Spleen (tissue), 7 donors: ENCODE results near the gene VAV2.

Source experiments
- CTCF ChIP-seq, 11 experiments: fragments of 200-600 bp in 7 of 11; fragments of 450-650 bp in 4 of 11; sonication (generic) in 4 of 11; IDR thresholded peaks in 8 of 11; conservative IDR thresholded peaks in 3 of 11; 1 replicate in 7 of 11; 2 replicates in 4 of 11; pipeline versions ENCODE4 v1.4.0 to v1.8.0; 2016 to 2021; ENCODE audit warnings: antibody characterized with exemption in 11 of 11, inconsistent platforms in 4 of 11, mild to moderate bottlenecking in 1 of 11
- POLR2A ChIP-seq, 3 donors: fragments of 450-650 bp; IDR thresholded peaks; one replicate each; pipeline ENCODE4 v1.5.1; 2017; ENCODE audit warnings: antibody characterized with exemption in 3 of 3, mild to moderate bottlenecking in 1 of 3
- POLR2AphosphoS5 ChIP-seq, 3 donors: sonication (generic); formaldehyde crosslinking; IDR thresholded peaks; one replicate each; pipeline ENCODE4 v1.5.1; 2017; ENCODE audit warnings: antibody characterized with exemption in 3 of 3
- donor health status: DM: no; HTN: no; CAD: no; lungs with moderate emphysema.
- donor health status: DM: no; HTN: no; CAD: no.
- donor health status: DM: no; HTN: no; CAD: no.

DNA sequence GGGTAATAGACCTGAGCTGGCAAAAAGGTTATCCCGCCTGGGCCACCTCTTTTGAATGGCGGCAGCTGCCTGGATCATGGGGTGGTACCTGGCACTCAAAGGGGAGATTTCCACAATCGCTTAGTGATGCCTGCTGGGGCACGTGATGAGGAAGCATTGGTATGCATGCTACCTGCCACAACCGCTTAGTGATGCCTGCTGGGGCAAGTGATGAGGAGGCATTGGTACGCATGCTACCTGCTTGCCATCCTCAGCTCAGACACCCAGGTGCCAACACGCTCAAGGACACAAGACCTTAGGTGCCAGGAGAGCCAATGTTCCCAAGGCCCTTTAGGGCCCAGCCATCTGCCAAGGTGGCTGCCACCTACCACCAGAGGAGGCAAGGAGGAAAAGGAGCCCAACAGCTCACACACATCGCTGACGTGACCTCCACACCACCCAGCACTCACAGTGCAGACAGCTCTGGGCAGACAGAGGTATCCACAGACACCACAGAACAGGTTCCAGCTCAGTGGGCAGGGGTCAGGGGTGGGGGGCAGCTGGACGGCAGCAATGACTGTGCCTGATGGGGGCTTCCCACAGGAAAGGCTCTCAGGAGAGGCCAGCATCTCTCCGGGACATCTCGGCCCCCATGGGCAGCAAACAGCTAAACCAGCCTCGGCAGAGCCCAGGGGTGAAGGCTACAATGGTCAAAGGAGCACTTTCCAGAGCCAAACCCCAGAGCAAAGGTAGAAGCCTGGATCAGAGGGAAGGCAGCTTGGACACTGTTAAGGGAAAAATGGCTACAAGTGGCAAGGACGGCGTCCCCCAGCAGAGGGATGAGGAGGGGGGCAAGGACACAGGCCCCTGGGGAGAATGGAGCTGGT lies 210.9 kb downstream of the VAV2 start:
- TF ChIP-seq CTCF (IDR thresholded peaks at IDR 0.05 in 8 of 11, conservative IDR thresholded peaks at IDR 0.05 in 3 of 11) (no peak), POLR2A (IDR thresholded peaks at IDR 0.05) (no peak), POLR2AphosphoS5 (IDR thresholded peaks at IDR 0.05) (no peak)
